CD4-positive, alpha-beta T cell treated with Interferon gamma for 1 hour (primary cell): ENCODE results near the gene CSTB.

Experiments used
- DNase-seq: peaks from one replicate; pipeline ENCODE4 v3.0.0-alpha.2; 2020

Gene CSTB

DNA sequence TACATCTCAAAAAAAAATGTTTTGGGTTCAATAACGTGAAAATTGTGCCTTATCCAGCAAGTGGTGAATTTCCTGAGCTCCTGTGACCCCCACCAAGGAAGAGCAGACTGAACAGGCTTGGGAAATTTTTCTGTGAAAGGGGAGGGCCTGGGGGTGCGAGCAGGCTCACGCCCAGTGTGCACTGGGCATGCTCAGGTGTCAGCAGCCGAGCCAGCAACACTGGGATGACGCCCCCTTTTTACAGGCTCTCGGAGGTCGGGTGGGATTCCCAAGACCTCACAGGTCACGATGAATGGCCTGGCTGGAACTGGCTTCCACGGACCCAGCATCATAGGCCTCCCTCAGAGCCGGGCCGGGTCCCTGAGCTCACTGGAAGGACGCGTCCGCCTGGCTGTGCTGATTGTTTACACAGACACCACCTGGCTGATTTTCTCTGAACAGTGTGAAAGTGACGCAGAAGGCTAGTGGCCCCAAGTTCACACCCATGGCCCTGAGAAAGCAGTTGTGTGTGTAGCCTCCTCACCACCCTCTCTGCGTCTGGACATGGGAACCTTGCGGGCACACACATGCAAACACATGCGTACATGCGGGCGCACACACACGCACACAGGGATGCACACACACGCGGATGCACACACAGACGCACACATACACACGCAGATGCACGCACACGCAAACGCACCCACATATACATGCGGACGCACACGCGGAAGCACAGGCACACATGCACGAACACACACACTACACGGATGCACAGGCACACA, 9.2 kb downstream of the CSTB start:
- no peak for DNase-seq

DNA sequence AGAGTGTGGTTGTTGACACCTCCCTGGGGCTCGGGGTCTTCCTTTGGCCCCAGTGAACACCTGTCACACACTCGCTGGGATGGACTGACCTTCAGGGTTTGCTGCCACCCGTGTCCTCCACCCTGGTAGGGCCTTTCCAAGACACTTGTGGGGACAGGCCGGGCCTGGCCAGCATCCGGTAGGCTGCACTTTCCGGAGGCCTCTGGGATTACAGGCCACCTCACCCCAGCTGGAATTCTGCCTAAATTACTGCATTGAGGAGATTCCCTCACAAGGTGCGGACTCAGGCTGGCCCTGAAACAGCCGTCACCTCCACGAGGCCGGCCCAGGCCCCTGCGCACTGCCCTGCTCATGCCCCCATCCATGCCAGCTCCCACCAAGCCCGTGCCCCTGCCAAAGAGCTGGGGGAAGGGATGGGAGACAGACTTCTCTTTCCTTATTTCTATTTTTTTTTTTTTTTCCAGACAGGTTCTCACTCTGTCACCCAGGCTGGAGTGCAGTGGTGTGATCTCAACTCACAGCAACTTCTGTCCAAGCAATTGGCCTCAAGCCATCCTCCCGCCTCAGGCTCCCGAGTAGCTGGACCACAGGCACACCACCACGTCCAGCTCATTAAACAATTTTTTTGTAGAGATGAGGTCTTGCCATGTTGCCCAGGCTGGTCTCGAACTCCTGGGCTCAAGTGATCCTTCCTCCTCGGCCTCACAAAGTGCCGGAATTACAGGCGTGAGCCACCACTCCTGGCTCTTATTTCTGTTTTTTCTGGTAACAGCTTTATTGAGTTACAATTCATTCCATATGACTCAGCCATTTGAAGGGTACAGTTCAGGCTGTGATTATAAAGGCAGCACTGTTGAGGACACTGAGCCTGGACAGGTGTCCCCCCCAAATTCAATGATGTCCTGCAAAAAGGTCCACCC, 11.3 kb downstream of the CSTB start:
- no peak for DNase-seq

DNA sequence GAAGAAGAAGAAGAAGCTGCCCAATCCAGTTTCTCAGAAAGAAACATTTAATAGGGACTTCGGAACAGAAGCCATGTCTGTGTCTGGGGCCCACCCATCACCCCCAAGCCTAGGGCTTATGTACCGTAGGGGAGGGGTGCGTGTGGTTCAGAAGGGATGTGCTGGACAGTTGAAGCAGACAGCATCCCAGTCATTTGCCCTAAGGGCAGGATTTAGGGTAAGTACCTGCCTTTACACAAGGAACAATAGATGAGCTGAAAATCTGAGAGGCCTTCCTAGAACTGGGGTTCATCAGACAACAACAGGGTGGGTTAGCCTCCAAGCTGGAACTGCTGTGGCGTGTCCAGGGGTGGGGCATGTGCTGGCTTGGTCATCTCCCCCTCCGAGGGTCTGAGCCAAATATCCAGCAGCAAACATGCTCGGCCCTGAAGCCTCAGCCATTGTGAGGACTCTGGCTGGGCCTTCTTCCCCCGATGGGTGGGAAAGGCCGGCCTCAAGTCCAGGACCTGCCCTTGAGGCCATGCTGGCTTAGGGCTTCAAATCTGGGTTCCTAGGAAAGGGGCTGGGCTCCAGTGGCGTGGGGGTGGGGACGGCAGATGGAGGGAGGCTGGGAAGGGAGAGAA, 12.1 kb downstream of the CSTB start:
- no peak for DNase-seq

DNA sequence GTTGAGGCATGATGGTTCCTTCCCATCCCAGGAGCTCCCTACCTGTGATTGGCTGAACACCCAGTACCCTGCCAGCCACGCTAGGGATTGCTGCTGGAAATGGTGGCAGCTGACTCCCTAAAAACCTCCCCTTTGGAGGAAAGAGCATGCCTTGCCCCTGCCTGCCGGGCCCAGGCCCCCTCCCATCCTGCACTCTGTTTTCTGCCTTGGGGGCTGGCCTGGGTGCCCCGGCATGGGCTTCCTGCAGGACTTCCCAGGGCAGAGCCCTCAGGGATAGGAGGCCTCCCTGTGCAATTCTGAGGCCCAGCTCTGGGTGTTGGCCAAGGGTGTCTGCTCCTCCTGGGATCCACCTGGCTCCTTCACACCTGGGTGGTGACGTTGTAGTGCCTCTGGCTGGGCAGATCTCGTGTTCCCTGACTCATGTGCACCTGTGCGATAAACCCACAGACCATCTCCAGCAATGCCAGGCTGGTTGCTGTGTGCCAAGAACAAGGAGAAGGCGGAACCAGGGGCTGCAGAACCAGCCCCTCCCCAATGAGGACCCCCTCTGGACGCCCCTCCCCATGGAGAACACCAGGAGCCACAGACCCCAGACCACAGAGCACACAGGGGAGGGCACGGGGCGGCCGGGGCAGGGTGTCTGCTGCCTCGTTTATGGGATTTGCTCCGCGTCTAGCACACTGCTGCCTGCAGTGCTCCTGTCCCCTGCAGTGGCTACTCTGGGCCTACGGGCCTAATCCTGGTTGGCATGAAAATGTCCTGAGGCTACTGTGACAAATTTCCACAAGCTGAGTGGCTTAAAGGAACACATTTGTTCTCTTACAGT, 13.6 kb downstream of the CSTB start:
- DNase-seq: no peak

DNA sequence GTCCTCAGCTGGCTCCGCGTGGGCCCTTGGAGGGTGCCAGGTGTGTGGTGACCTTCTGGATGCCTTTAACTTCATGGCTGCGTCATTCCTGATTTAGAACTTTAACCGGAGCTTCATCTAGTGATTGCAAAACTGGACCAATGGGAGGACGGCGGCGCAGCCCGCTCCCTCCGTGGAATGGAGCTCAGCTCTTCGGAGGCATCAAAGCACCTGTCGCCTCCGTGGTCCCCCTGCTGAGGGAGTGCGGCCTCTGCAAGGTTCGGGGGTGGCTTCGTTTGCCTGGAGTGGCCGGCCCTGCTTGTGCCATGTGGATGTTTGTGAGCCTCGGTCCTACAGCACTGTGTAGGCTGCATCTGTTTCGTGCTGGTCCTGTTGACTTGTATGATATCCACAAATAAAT, 14.2 kb downstream of the CSTB start:
- DNase-seq: no peak

DNA sequence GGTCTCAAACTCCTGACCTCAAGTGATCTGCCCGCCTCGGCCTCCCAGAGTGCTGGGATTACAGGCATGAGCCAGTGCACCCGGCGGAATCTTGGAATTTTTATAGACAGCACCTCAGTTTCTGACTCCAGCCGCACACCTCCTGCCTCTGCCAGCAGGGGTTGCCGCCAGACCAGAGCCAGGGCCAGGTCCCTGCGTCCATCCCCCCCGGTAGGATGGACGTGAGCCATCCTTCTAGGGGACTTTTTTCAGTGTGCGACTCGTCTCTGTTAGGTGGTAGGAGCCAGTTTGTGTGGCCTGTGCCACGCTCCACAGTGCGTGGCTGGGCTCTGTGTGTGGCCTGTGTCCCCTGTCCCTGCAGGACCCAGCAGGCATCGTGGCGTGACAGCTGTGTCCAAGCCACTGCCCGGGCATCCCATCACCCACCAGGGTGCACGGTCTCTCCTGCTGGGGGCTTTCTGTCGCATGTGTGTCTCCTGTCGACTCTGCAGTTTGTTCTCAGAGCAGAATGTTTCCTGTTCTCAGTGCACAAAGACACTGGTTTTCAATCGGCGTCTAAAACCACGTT, 15.6 kb downstream of the CSTB start:
- no peak for DNase-seq

DNA sequence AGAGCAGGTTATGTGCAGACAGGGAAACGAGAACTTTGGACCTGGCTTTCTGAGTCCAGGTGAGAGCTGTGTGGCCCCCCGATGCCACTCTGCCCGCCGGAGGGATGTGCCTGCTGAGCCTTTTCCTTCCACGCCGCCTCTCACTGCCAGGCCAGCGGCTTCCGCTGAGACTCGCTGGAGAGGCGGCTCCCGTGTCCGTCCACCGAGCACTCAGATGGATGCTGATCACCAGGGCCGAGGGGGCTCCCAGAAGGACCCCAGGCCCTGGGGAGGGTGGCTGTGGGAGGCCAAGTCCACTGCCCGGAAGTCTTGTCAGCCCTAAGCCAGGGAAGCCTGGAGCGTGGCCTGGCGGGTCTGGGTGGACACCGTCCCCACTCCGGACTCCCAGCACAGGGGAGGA, 16.5 kb downstream of the CSTB start:
- DNase-seq: no peak

DNA sequence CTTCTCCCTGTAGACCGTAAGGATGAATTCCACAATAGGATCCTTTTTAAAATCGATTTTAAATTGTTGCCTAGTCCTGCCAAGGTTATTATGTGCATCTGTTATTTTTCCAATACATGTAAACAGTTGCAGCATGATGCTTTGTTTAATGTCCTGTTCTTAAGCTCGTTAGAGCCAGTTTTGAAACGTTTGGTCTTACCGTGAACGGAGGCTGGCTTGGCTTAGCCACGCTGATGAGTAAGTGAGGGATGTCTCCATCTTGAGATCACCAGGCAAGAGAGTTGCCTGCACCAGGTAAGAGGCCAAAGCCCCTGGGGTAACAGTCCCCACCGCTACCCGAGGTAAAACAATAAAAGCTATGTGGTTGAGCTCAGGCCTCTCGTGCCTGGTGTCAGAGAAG, 17.3 kb downstream of the CSTB start:
- DNase-seq: no peak

DNA sequence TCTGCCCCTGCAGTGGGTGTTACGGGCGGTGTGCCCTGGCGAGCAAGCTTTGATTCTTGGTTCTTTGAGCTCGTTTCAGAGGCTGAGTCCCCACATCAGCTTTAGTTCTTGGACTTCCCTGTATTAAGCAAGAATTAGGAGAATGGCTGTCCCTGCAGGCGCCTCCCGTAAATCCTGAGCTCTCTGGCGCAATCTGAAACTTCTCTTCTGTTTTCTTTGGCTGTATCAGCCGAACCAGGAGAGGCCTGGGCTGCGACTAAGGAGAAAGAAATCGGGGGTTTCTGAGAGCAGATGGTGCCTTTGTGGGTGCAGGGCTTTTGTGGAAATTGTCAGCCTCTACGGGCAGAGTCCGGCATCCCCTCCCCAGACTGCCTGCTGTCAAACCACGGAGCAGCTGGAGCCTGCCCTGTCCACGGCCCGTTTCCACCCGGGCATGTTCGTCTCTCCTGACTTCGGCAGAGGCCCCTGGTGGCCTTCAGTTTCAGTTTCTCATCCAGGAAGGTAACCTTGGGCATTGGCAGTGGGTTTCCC, 17.9 kb downstream of the CSTB start:
- no peak for DNase-seq

DNA sequence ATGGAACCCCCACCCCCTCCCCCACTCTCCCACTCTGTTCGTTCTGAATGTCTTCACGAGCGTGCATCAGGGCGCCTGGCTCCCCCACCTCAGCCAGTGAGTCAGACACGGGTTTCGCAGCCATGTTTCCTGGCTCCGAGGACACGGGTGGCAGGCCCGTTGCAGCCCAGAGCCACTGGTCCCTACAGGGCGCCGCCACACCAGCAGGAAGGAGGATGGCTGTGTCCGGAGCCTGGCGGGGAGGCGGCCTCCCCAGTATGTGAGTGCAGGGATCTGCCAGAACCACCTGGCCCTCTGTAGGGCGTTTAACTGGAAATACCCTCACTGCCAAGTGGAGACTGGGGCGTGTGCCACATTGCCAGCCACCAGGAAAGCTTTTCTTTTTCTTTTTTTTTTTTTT, 18.5 kb downstream of the CSTB start:
- no peak for DNase-seq

DNA sequence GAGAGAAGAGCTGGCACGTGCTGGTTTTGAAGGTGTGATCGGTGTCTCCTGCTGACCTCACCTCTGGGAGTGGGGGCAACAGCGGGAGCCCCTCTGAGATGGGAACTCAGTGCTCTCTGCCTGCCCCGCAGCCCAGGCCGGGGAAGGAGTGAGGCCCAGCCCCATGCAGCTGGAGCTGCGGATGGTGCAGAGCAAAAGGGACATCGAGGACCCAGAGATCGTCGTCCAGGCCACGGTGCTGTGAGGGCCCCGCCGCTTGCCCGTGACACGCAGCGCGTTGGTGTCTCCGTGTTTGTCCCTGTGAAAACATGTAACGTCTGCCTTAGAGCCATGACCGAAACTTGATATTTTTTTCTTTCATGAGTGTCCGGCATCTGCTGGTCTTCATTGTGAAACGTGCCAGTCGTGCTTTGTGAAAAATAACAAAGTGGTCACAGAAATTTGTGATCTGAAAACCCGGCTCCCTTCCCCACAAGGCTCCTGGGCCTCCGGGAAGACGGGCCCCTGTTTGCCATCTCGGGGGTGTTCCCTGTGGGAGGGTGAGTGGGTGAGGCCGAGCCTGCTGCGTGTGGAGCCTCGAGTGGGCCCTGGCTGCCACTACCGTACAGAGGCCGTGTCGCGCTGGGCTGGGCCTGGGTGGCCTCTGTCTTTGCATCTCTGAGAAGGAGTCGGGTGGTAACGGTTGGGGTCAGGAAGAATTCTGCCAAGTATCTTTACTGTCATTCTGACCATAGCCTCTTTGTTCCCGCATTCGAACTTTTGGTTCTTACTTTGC, 20.1 kb downstream of the CSTB start:
- no peak for DNase-seq

DNA sequence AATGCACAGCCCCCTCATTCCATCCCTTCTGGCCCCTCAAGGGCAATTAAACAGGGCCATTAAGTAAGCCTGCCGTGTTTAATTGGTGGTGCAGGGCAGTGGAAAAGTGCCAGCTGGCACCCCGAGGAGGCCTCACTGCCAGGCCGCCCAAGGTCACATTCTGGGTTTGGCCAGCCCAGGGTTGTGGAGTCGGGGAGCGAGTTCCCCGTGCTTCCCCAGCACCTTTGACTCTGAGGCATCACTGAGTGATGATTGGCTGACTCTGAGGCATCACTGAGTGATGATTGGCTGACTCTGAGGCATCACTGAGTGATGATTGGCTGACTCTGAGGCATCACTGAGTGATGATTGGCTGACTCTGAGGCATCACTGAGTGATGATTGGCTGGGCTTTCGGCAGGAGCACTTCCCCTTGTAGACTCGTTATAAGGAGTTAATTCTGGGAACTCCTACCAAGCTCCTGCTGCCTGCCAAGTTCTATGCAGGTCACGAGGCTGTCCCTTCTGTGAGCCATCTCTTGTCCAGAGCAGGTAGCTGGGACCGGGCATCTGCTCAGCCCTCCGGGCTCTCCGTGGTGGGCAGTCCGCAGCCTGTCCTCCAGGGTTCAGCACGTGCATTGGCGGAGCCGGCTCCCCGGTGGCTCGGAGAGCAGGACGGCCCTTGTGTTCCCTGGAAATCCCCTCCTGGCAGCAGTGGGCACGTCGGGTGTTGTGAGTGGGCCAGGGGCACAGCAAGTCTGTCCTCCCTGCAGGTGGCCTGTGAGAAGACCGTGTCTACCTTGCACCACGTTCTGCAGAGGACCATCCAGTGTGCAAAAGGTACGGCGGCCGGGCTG, 20.9 kb downstream of the CSTB start:
- no peak for DNase-seq

DNA sequence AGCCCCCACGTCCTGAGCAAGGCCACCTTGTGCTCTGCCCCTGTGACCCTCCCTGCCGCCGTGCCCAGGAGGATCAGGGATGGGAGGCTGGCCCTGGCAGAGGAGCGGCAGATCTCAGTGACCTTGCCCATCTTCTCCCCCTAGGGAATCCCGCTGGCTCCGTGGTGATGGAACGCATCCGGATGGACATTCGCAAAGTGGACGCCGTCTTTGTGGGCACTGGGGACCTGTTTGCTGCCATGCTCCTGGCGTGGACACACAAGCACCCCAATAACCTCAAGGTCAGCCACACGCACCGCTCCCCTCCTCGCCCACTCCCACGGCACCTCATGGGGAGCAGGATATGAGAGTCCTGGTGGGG, 22.7 kb downstream of the CSTB start:
- DNase-seq: no peak

DNA sequence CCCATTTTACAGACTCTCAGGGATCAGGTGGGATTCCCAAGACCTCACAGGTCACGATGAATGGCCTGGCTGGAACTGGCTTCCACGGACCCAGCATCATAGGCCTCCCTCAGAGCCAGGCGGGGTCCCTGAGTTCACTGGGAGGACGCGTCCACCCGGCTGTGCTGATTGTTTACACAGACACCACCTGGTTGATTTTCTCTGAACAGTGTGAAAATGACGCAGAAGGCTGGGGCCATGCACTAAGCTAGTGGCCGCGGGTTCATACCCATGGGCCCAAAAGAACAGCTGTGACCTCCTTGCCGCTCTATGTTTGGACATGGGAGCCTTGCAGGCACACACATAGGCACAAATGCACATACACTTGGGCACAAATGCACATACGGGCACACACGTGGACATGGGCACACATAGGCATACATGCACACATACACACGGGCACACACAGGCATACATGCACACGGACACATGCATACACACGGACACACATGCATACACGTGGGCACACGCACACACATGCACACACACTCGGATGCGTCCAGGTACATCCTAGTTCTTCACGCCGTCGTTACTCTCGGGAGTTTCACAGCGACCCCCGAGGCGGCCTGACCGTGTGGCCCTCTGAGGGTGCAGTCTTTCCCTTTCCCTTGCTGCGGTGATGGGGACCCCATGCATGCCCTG, 23.2 kb downstream of the CSTB start:
- DNase-seq: no peak

DNA sequence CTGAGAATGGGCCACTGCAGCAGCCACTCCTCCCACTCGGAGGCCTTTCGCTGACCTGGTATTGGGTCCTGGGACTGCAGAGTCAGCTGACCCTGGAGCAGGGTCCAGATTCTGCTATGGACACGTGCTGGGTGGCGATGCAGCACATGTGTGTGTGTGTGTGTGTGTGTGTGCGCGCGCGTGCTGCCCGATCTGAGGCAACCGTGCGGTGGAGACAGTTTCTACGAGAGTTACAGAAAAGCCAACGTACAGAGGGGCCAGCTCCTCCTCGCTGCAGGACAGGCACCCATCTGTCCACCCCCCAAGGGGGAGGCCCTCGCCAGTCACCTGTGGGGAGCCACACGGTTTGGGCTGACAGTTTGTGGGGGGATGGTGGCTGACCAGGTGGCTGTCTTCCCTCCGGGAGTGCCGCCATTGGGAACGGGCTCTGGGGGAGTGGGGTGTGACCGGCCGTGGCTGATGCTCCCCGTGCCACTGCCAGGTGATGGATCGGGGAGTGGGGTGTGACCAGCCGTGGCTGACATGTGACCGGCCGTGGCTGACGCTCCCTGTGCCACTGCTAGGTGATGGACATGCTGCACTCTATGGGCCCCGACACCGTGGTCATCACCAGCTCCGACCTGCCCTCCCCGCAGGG, 24.0 kb downstream of the CSTB start:
- no peak for DNase-seq

DNA sequence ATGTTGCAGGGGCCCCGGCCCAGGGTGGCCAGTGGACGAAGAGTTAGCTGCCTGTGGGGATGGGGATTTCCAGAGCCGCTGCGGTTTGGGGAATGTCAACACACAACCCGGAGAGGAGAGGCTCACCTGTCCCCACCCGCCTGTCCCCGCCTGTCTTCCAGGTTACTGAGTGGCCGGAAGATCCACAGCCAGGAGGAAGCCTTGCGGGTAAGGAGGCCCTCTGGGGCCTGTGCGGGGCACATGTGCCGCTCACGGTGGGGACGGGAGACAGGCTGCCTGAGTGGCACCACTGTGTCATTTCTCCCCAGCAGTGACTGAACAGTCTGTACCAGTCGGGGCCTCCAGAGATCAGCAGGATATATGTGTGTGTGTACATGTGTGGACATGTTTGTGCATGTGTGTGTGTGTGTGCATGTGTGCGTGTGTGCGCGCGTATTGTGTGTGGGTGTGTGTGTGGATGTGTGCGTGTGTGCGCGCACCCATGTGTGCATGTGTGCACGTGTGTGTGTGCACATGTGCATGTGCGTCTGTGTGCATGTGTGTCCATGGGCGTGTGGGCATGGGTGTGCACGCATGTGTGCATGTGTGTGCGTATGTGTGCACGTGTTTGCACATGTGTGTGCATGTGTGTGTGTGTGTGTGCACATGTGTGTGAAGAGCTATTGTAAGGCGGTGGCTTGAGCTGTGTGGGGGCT, 25.6 kb downstream of the CSTB start:
- DNase-seq: no peak

DNA sequence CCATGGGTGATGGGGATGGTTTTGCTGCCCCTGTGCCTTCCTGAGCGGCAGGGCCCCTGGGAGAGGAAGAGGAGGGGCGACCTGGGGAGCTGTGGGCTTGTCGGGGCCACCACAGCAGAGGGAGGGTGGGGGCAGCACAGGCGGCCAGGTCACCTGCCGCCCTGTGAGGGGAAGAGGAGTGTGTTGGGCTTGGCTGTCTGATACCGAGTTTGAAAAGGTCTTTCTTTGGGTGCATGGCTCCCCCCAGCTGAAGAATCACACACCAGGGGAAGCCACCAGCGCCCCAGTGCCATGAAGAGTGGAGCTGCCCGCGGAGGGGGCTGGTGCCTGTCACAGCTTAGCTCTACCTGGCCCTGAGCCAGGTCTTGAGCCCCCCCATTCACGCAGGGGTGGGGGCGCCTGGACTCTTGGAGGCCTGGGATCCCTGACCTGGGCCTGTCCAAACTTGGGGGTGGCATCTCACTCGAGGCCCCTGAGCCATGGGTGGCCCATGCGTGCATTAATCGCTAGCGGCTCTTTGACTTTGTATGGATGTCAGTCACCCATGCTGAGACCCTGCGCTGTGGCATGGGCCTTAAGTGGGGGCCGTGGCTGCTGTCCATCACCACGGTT, 26.4 kb downstream of the CSTB start:
- no peak for DNase-seq

DNA sequence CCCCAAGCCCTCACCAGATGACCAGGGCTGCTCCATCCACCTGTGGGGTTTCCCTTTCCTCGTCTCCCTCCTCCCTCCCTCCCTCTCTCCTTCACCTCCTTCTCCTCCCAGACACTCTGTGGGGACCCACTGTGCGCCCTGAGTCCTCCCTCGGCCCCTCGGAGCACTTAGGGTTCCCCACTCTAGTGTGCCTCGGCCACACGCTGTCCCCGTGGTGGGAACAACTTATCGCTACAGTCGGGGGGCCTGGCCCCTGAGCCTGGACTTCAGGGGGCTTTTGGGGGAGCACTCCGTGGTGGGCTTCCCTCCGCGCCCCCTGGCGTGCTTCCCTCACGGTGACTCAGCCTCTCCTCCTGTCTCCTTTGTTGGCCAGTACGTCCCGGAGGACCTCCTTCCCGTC, 27.5 kb downstream of the CSTB start:
- DNase-seq: no peak
